T1000 (cell line): Measurements from ENCODE around the gene MACROH2A1.

Source experiments
- DNase-seq: peaks from one replicate; lab custom pipeline; 2025; ENCODE audit warnings: mixed read lengths; lab: John Stamatoyannopoulos, UW

Gene MACROH2A1

DNA sequence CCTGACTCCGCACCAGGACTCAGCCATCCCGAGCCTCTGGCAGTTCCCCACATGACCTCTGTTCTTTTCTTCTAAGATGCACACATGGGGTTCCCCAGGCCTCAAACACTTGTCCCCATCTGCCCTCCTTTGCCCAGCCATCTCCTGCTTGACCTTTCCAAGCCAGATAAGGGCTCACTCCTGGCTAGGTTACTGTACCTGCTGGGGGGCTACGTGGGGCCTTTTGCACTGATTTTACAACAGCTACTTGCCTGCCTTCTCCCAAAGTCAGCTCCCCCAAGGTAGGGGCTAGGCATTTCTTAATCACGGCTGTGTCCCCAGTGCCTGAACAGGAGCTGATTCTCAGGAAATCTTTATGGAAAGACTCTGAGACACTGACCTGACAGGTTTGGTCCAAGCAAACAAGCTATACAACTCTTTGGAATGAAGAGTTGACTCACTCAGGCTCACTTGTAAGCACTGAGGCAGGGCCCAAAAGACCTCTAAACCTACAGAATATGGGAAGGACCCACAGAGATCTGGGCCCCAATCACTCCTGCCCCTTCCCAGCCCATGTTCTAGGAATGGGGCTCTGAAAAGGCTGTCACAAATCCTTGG, 2.5 kb downstream of the MACROH2A1 start:
- DNase-seq = no peak

DNA sequence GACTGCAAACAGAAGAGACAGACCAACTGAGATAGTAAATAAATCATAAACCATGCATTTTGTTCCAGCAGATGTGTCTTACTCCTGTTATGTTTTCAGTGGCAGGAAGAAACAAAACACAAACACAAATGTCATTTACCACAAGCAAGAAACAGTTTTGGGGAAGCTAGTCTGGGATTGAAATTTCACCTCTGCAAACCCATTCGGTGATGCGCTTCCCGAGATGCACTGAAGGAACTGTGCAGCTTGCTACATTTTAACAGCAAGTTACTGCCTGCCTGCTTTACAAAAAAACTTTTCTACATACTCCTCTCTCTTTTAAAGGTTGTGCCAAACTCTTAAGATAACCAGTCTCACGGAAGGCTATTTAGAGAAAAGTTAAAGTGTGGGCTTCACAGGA, 3.2 kb downstream of the MACROH2A1 start:
- no peak for DNase-seq

DNA sequence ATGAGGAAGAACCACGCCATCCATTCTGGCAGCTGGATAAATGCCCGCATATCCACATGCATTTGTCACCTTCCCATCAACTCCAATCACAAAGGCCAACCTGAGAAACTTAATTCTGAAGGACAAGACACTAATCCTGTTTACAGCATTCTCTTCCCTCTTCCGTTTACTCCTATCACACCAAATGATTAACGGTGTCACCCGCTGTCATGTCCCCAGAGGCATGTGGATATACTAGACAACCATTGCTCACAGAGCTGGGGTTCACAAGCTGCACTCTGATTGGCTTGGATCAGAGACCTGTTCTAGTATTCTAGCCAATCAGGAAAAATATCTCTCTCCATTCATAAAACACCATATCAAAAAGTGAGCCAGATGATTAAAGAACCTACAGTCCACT, 3.6 kb downstream of the MACROH2A1 start:
- no peak for DNase-seq

DNA sequence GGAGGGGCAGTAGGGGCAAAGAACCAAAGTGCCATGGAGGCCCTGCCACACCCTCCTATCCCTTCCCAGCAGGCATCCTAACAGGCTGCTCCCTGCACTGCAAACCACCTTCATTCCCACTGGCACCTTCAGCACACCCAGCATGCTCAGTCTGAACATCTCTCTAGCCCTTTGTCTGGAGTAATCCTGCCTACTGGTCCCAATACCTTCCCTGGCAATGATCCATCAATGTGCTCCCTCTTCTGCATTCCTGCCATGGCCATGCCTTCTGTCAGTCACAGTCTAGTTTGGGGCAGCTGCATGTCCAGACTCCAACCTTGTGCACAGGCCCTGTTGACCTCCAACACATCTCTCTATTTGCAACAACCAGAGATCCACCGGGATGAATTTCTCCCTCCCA, 4.9 kb downstream of the MACROH2A1 start:
- no peak for DNase-seq

DNA sequence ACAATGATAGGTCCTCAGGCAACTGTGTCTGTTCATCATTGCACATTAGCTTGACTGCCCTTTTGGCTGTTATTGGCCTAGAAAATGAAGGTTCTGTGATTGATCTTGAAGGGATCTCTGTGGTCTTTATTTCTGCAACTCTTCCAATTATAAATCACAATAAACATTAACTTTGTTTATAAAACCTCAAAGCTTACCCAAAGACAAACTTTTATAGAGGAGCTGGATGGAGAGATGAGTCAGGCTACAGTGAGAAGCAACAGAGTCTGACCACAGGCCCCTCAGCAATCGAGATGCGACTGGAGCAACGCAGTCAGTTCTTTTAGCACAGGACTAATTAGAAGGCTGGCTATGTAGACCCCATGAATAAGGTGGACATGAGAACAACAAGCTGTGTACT, 5.3 kb downstream of the MACROH2A1 start:
- no peak for DNase-seq

DNA sequence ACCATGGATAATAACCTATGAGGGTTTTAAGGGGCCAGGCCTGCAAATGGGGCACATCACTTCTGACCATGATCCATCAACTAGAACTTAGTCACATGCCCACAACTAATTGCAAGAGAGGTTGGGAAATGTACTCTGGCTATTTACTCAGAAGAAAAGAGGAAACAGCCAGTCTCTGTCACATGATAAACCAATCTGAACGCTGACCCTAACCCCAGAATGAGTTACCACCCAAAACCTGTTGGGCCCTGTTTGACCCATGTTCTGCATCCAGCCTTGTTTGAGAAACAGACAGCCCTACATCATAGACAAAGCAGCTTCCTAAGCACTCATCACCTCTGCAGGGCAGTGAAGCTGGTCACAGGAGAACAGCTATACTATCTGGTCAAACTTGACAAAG, 5.8 kb downstream of the MACROH2A1 start:
- no peak for DNase-seq

DNA sequence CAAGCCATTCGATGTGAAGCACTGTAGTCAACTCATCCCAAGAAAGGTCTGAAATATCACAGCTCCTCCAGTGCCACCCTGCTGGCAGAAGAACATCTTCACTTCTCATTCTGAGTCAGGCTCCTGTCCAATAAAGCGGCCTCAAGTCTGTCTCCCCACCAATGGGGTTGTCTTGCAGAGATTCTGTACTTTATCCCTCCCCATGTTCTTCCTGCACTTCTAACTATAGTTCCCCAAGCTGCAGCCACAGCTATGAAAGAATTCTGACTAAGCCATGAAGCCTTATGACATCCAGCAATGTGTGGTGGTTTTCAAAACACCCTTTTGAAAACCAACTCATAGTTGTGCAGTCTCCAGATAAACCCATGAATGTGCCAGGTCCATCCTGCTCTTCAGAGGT, 6.8 kb downstream of the MACROH2A1 start:
- DNase-seq = no peak

DNA sequence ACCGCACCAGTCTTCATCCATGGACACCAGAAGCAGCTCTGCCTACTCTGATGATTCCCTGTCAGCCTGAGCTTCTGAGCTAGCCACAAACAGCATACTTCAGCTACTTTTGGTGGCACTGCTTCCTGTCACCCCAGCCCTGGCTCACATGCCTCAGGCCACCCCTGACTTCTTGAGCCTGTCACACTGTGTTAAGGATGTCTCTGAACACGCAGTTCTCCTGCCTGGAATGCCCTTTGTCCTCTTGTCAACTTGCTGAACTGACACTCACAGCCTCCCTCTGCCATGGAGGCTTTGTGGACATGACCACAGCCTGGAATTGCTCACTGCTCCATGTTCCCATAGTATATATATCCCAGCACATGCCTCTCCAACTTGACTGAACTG, 7.2 kb downstream of the MACROH2A1 start:
- no peak for DNase-seq

DNA sequence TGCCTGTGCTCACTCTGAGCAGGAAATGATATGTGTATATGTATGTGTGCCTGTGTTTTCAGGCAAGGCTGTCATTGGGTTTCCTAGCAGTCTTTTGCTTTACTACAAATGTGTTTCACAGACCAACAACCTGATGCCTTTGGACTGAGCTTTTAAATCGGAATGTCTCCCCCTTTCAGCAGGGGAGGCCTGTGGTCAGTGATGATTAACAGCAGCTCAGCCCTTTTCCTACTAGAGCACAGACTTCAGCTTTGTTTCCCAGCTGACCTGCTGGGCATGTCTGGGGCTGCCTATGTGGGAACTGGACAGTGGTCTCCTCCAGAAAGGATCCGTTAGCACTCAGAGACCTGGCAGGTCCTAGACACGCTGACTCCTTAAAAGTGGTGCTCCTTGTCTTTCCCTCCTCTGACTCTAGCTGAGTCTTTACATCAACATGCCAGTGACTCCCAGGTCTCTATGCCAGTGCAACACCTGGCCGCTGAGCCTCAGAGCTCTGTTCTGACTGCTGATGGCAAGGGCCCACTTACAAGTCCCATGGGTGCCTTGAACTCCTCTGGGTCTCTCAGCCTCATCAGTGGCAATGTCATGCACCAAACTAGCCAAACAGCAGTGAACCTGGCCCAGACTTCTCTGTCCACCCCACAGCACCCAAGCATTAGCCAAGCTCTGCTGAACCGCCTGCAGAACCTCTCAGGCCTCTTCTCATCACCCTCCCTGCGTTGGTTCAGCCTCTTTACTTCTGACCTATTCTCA, 7.7 kb downstream of the MACROH2A1 start:
- no peak for DNase-seq

DNA sequence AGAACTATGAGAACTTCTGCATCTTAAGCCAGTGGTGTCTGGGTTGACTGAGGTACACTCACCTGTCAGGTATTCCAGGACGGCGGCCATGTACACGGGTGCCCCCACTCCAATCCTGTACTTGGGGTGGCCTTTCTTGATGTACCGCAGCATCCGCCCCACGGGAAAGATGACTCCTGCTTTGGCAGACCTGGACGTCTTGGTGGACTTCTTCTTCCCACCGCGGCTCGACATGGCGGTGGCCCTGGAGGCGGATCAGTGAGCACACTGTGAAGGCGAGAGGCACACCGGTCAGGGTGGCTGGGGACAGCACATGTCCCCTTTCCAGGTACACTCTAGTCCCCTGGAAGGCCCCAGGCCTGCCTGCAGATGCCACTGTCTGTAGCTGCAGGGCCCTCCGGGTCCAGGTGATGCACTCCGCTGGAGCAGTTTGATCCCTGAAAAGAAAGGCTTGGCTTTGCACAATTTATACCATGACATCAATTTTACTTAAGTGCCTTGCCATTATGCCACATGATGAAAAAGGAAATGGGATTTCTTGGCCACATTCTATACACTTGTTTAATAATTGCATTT, 10.1 kb downstream of the MACROH2A1 start:
- no peak for DNase-seq

DNA sequence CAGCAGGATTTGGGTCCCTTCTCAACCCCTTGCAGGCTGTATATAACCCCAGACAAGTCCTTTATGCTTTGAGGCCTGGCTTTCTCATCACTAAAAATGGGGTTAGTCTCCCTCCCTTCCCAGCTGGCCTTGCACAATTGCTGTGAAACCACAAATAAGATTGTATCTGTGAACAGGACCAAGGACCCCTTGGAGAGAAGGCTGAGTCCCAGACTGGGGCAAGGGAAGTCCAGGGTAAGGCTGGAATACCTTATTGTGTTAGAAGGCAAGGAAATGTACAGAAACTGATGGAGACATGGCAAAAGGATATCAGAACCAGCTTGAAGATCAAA, 11.4 kb downstream of the MACROH2A1 start:
- DNase-seq = no peak

DNA sequence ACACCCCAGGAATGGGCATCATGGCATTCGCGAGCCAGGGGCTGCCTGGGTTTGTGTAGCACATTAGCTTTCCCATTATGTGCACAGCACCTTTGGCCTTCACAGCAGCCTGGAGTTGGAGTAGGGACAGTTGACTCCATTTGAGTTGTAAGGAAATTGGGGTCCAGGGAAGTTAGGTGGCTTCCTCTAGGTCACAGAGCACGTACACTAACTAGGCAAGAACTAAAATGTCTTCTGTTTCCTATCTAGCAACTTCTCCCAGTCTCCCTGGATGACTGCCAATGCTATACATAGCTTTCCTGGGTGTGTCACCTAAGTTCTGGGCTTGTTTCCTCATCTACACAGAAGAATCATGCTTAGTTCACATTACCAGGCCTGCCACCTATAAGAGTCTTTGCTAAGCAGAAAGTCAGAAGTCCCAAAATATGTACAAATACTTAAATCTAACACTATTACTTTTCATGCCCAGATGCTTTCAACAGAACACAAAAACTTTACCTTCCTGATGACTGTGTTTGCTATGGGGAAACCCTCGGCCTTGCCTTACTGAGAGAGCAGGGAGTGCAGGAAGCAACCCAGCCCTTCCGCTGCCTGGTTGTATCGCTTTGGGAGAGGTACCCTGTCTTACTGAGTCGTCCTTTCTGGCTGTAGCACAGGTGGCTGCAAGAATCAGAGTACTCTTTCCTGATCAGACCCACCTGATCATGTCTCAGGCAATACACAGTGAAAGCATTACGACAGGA, 12.0 kb downstream of the MACROH2A1 start:
- DNase-seq = no peak

DNA sequence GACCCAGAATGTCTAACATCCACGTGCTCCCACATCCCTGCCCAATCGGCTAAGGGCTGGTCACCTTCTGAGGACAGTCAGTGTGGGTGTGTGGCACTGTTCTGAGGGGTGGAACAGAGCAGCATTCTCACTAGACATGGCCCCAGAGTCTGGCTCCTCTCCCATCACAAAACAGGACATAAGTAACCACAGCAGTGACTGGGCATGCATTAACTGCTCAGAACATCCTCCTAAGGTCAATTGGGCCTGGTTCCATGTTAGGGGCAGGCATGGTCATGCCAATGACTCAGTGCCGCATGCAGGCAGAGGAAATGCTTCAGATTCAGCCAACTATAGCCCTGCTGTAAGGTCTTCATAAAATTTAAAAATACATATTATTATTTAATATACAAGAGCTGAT, 12.9 kb downstream of the MACROH2A1 start:
- DNase-seq = no peak

DNA sequence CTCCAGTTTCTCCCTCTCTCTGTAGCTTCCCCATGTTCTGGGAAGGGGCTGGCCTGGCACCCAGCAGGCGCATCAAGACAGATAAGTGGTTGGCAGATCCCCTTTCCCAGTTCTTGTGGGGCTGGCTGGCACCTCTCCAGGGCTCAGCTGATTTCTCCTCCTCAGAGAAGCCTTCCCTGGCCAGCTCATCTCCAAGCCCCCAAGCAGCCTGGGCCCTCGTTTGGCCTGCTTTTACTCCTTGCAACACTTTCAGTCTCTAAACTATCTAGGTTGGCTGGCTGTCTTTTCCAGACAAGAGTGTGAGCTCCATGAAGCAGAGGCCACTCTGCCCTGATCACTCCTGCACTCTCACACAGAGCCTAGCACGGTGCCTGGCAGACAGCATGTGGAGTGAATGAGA, 13.5 kb downstream of the MACROH2A1 start:
- no peak for DNase-seq

DNA sequence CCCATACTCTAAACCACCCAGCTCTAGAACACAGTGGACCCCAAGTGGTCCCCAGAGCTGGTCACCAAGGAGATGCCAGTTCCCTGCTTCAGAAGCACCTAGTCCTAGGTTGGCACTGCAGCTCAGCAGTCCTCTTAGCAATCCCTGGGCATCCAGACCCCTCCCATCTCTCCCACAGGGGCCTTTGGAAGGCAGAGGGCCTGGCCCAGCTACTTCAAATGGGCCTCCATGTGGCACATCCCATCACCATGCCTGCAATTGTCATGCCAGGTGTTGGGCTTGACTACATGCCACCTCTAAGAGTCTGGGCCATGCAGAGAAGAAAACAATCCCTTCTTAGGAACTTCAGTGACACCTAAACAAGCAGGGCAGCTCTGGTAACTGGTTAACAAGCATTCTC, 14.1 kb downstream of the MACROH2A1 start:
- no peak for DNase-seq

DNA sequence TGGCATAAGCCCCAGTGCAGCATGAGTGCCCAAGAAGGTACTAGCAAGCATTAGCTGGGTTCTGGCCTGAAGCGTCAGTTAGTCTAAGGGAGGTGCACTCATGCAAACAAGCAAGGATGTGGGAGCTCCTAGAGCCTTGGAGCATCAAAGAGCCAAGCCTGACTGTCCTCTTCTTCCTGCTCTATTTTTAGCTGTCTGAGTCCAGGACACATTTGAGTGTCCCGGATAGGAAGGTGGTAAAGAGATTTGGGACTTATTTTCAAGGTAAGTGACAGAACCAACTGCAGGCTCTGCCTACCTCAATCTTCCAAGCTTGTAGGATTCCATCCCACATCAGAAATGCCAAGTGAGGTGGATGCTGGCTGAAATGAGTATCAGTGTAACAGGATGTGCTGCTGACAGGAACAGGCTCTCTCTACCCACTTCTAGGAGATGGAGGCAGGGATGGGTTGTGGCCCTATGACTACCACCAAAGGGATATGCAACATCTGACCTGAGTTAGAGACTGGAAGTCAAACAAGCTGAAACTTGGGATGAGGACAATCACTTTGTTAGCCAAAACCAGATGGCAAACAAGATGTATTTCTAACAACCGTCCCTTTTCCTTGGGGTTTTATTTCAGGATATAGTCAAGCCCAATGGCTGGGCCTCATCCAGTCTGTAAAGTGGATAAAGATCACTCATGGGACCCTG, 15.1 kb downstream of the MACROH2A1 start:
- no peak for DNase-seq

DNA sequence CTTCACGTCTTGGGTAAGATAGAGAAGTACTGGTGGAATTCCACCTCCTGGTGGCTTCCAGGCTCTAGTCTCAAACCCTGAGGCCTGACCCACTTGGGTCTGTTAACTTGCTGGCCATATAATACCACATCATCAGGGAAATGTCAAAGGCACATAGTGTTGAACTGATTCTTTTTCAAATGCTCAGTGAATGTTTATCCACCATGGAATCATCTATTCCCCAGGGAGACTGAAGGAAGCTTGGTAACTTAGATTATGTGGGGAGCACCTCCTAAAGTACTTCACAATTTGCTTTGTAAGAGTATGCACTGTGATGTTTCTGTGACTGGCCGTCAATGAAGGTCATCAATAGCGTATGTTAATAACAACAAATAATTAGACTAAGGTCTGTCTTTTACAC, 16.1 kb downstream of the MACROH2A1 start:
- no peak for DNase-seq

DNA sequence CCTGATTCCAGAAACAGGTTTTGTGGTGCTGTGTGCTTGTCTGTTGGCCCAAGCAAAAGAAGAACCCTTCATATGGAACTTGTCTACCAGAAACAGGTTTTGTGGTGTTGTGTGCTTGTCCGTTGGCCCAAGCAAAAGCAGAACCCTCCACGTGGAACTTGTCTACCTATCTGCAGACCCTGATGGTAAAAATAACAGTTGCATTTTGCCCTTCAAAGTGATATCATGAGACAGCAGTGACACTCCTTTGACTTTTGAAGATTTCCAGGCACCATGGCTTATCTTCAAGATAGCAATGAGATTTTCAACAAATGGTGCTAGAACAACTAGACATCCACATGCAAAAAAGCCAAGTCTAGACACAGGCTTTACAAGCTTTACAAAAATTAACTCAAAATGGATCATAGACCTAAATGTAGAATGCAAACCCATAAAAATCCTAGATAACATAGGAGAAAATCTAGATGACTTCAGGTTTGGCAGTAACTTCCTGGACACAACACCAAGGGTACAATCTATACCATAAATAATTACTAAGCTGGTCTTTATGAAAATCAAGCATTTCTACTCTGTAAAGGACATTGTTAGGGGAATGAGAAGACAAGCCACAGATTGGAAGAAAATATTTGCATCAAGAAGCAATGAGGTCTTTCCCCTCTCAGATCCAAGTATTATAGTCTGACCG, 16.8 kb downstream of the MACROH2A1 start:
- no peak for DNase-seq

DNA sequence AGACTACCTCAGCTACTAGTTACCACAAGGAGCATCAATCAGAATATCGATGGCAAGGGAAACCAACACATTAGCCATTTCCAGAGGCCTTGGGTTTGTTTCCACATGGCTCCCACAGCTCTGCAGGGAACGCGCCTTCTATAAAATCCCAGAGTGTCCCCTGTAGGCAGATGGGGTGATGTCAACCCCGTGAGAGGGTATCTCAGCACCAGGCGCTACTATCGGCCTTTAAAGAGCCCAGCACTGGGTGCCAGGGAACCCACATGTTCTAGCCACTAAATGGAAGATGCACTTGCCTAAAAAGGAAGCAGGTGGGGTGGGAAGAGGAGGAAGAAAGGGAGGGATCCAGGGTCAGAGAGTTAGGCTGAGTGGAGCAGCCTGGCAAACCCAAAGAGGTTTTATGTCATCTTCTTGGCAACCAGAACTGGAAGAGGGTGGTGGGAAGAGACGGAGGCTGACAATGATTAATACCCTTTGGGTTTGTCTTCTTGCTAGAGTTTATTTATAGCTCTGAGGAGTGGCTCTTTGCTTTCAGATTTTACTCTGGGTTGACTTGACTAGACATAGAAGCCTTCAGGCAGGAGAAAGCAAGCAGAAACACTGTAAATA, 19.9 kb downstream of the MACROH2A1 start:
- no peak for DNase-seq

DNA sequence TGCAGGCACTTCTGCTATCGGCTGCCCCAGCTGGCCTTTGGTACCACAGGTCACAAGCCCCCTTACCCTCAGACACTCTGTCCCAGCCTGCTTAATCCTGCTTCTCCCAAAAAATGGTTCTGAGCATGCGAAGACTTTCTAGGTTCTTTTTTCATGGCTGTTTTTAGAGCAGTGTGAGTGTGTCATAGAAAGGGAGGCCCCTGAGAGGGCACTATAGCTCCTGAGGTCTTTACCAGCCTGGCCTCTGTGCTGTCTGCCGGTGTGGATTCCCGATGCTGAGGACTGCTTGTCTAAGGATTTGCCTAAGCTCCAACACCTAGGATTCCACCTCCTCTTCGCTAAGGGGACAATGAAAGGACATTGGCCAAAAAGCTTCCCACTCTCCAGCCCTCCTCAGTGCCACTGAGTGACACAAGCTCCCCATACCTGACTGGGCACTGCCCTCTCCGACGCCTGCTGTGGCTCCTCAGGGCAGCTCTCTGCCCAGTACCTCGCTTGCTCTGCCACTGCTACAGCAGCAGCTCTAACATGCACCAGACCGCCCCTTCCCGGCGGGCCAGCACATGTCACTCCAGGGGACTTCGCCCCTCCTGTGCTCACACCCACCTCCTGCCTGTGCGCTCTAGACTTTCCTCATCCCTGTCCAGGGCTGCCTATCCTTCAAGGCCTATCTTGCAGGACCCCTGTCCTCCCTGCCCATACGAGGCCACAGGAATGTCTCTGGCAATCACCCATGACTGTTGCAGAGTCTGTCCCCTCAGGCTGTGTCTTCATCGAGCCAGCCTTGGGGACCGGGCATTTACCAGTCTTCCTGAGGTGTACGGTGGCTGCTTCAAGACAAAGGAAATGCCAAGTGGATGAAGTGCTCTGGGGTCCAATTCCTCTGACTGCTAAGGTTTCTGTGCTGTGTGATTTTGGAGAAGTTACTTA, 21.0 kb downstream of the MACROH2A1 start:
- DNase-seq = no peak
